ENCODE data around the gene C6orf89.

Gene C6orf89

GRCh38 chr6:36852481-36853147, 33.1 kb upstream of the C6orf89 start:
- DNase-seq (ENCODE audit: low read depth, low spot score), result no peak

GRCh38 chr6:36853325-36853724, 32.4 kb upstream of the C6orf89 start:
- DNase-seq (ENCODE audit: low read depth, low spot score), result no peak

DNA sequence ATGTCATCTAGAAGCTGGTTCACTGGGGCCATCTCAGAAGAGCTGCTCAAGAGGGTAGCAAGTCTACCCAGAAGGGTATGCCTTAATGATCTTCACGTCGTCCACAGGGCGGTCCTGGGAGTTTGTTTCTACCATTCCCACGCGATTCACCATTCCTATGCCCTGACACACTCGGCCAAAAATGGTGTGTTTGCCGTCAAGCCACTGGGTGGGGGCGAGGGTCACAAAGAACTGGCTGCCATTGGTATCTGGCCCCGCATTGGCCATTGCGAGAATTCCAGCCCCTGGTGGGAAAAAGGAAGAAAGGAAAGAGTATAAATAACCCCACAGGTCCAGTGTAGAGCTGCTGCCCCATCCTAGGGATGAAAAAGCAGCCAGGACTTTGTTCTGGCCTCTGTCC, 30.0 kb upstream of the C6orf89 start:
- no peak for DNase-seq (ENCODE audit: low read depth, low spot score)

- DNase-seq (ENCODE audit: low read depth, low spot score), result no peak
Measured at GRCh38 chr6:36856277-36856676, 29.5 kb upstream of the C6orf89 start.

GRCh38 chr6:36857325-36857724, 28.4 kb upstream of the C6orf89 start:
- DNase-seq (ENCODE audit: low read depth, low spot score), result no peak

DNA sequence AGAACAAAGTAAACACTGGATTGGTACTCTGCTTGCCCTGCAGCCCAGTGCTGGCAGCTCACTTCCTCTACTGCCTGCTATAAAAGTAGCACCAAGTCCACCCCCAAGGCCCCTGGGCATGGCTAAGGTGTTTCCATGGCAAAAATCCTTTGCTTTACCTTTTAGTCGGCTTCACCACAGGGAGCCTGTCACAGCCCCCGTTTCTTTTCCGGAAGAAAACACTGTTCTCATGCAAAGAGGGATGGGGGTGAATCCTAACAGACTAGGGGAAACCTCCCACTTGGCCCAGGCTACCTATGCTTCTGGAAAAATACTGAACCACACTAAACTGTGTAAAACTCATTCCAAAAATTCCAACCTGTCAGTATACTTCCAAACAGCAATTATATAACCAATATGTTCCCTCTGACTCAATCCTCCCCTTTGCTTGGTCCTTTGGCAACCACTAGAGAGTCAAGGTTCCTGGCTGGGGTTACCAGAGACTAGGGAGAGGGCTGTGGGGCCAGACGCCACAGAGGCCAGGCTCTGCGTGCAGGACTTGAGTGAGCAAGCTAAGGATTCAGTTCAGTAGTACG, 27.3 kb upstream of the C6orf89 start:
- DNase-seq (ENCODE audit: low read depth, low spot score), result no peak

GRCh38 chr6:36860126-36860525, 25.6 kb upstream of the C6orf89 start:
- no peak for DNase-seq (ENCODE audit: low read depth, low spot score)

GRCh38 chr6:36862164-36862847, 23.4 kb upstream of the C6orf89 start:
- no peak for DNase-seq (ENCODE audit: low read depth, low spot score)

GRCh38 chr6:36862848-36863382, 22.8 kb upstream of the C6orf89 start:
- no peak for DNase-seq (ENCODE audit: low read depth, low spot score)

DNA sequence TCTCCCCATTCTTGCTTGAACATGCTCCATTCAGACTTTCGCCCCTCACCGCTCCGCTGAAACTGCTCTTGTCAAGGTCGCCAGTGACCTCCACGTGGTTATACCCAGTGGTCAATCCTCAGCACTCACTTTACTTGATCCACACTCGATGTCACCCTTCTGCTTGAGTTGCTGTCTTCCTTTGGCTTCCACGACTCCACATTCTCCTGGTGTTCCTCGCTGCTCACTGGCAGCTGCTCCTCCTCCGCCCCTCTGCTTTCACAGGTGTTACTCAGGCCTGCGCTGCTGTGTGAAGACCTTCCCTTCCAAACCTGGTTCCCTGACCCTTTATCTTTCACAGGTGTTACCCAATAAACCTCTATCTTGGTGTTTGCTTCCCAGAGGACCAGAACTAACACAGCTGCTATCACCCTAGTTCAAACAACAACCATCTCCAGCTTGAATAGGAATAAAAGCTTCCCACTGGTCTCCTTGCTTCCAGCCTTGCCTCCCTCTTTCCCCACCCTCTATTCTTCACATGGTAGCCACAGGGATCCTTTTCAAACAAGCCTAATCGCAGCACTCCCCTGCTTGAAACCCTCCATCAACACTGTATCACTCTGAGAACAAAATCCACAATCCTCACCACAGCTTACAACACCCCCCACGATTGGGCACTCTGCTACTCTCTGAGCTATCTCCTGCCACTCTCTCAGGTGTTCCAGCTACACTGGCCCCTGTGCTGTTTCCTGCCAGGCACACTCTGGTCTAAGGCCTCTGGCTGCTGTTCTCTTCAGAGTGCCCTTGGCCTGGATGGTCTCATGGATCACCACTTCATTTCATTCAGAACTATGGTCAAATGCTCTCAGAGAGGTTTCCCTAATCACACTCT, 21.8 kb upstream of the C6orf89 start:
- no peak for DNase-seq (ENCODE audit: low read depth, low spot score)

DNA sequence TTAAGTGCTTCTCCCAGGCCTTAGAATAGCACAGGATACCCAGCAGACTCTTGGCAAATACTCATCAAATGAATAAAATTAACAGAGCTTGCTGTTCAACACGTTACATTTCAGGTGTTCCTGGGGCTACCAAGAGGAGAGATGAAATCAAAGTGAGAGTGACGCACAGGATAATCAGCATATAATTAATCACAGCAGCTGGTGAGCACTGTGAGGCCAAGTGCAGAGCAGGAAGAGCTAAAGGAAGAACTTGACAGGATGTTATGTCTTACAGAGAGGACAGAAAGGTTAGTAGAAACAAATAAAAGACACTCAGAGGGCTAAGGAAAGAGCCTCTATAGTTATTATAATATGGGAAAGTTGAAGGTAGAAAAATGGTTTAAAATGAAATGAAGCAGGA, 19.9 kb upstream of the C6orf89 start:
- no peak for DNase-seq (ENCODE audit: low read depth, low spot score)

- no peak for DNase-seq (ENCODE audit: low read depth, low spot score)
Measured at GRCh38 chr6:36867471-36868224, 18.1 kb upstream of the C6orf89 start.

GRCh38 chr6:36871686-36872085, 14.1 kb upstream of the C6orf89 start:
- DNase-seq (ENCODE audit: low read depth, low spot score), result no peak

DNA sequence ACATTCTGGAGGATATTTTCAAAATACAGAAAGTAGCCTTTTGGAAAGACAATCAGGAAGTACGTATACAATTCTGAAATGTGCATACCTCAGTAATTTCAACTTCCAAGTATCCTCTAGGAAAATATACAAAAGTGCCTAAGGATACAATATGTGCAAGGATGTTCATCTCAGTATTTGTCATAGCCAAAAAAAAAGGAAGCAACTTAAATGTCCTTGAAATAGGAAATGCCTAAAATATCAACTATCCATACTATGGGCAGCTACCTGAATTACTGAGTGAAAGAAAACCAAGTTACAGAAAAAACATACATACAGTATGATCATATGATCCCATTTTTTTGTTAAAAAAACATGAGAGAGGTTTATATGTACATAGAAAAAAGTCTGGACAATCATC, 12.6 kb upstream of the C6orf89 start:
- no peak for DNase-seq (ENCODE audit: low read depth, low spot score)

DNA sequence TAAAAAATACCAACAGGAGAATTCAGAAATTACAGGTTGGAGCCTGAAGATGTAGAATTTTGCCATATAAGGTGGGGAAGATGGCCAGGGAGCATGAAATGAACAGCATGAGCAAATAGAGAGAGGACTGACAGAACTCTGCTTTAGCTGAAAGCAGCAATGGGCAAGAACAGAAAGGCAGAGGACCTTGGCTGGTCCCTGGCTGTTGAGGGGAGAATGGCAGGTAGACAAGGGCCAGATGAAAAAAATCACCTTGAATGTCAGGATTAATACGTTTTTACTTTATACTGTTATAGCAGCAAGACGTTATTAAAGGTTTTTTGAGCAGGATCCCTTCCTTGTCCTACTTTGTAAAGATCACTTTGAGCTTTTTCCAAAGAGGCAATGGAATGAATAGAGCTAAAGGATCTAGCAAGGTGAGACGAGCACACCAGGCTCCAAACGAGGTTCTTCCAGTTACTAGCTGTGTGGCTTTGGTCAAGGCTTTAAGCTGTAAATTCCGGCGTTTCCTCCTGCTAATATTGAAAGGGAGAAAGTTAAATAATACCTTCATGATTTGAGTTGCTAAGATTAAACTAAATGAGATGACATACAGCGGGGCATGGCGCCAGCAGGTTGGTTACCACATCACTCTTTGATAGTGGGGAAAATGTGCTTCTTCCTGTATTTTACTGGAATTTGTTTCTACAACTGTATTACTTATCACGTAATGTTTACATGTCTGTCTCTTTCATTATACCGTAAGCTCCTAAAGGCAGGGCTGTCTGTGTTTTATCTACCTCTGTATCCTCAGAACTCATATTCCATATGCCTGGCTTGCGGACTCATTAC, 11.9 kb upstream of the C6orf89 start:
- DNase-seq (ENCODE audit: low read depth, low spot score), result no peak

GRCh38 chr6:36874443-36875249, 11.1 kb upstream of the C6orf89 start, which contains the start of gene PPIL1:
Gene PPIL1, minus strand, starts transcription at chr6:36874803. Its CDS starts 31 bp downstream, at chr6:36874772.
- peak; percentile 68 for DNase-seq (ENCODE audit: low read depth, low spot score)

DNA sequence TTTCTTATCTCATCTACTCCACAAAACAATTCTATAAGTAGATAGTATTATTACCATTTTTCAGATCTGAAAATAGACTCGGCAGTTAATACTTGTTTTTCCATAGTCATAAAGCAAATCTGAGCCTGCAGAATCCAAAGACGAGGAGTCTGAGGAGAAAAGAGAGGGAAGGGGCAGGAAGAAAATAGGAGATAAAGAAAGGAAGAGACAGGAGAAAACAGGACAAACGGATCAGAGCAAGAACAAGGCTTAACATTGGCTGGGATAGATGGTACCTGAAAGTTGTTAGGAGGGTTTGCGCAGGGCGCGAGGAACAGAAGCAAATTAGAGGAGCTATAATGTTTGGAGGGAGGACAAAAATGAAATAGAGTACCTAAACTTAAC, 10.5 kb upstream of the C6orf89 start:
- no peak for DNase-seq (ENCODE audit: low read depth, low spot score)

- no peak for DNase-seq (ENCODE audit: low read depth, low spot score)
Measured at GRCh38 chr6:36884610-36885009, 1.1 kb upstream of the C6orf89 start.

DNA sequence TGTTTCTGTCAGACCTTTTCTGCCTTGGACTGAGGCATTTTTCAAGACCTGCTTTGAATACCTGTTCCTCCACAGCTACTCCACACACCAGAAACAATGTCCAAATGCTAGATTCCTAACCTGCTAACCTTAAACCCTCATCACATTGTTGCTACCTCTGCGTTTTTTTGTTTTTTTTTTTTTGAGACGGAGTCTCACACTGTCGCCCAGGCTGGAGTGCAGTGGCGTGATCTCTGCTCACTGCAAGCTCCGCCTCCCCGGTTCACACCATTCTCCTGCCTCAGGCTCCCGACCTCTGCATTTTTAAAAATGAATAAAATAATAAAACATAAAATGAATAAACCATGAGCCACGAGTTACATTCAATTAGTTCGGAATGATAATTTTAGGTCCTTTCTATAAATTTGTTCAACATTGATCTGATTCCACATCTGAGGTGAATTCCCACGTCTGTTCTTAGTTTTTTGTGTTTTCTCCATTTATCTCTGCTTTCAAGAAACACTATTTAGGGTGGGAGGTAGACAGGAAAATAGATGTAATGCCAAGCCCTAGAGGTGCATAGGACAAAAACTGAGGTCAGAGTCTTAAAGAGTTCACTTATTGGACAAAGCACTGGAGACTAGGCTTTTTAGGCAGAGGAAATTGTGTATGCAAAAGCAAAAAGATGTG, 1.3 kb downstream of the C6orf89 start:
- no peak for DNase-seq (ENCODE audit: low read depth, low spot score)

All from activated naive CD8-positive, alpha-beta T cell treated with anti-CD3 and anti-CD28 coated beads, Interleukin-2, amount 50 U/mL, for 16 hours (primary cell).